ENCODE data around the gene EIF2S2.
A peak's percentile ranks its signal among the peaks of the same experiment; 100 is the strongest.
"Not testable (repeated sequence)": the region's sequence is repeated elsewhere in the genome, so short reads cannot be mapped to it uniquely, and the experiment has no call there.

Gene EIF2S2

GRCh38 chr20:34132491-34132890 lies 20.4 kb upstream of the EIF2S2 start:
- H3K27ac Mint-ChIP-seq; H3K4me1 Mint-ChIP-seq; ATAC-seq (ENCODE audit: low read depth); H3K9me3 Mint-ChIP-seq; H3K27me3 Mint-ChIP-seq; DNase-seq (ENCODE audit: low spot score in 2 of 2); H3K4me3 Mint-ChIP-seq; H3K36me3 Mint-ChIP-seq: not testable (repeated sequence)

DNA sequence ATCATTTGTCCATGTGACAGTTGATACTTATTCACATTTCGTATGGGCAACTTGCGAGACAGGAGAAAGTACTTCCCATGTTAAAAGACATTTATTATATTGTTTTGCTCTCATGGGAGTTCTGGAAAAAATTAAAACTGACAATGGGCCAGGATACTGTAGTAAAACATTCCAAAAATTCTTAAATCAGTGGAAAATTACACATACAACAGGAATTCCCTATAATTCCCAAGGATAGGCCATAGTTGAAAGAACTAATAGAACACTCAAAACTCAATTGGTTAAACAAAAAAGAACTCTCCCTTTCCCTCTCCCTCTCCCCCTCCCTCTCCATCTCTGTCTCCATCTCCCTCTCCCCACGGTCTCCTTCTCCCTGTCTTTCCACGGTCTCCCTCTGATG lies 19.4 kb upstream of the EIF2S2 start:
- no peaks in the 10 kb centered on the region for H3K36me3 Mint-ChIP-seq
- no peak for ATAC-seq (ENCODE audit: low read depth)
- peaks cover 4% of the 10 kb centered on the region for H3K4me1 Mint-ChIP-seq
- no peak overlapping the region for H3K4me3 Mint-ChIP-seq
- H3K27ac Mint-ChIP-seq, result no peak overlapping the region
- H3K27me3 Mint-ChIP-seq, result no peaks in the 10 kb centered on the region
- DNase-seq (ENCODE audit: low spot score in 2 of 2), result no peak
- no peaks in the 10 kb centered on the region for H3K9me3 Mint-ChIP-seq

- ATAC-seq (ENCODE audit: low read depth) (peak; percentile 78), DNase-seq (ENCODE audit: low spot score in 2 of 2) (peak; percentile 56 to 73)
- Mint-ChIP-seq H3K4me3 (peak overlapping the region; percentile 19), H3K4me1 (peaks cover 7% of the 10 kb centered on the region), H3K27ac (no peak overlapping the region), H3K9me3 (no peaks in the 10 kb centered on the region), H3K27me3 (no peaks in the 10 kb centered on the region), H3K36me3 (no peaks in the 10 kb centered on the region)
Observed at GRCh38 chr20:34129518-34130162, 17.6 kb upstream of the EIF2S2 start.

DNA sequence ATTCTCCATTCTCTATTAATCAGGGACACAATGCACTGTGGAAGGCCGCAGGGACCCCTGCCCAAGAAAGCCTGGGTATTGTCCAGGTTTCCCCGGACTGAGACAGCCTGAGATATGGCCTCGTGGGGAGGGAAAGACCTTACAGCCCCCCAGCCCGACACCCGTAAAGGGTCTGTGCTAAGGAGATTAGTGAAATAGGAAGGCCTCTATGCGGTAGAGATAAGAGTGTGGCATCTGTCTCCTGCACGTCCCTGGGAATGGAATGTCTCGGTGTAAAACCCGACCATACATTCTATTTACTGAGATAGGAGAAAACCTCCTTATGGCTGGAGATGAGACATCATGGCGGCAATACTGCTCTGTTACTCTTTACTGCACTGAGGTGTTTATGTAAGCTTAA lies 15.7 kb upstream of the EIF2S2 start:
- no peak for ATAC-seq (ENCODE audit: low read depth)
- DNase-seq (ENCODE audit: low spot score in 2 of 2), result no peak
- H3K4me3 Mint-ChIP-seq, result no peak overlapping the region
- H3K9me3 Mint-ChIP-seq, result no peaks in the 10 kb centered on the region
- no peaks in the 10 kb centered on the region for H3K36me3 Mint-ChIP-seq
- H3K27ac Mint-ChIP-seq, result no peak overlapping the region
- no peaks in the 10 kb centered on the region for H3K27me3 Mint-ChIP-seq
- peaks cover 13% of the 10 kb centered on the region for H3K4me1 Mint-ChIP-seq

DNA sequence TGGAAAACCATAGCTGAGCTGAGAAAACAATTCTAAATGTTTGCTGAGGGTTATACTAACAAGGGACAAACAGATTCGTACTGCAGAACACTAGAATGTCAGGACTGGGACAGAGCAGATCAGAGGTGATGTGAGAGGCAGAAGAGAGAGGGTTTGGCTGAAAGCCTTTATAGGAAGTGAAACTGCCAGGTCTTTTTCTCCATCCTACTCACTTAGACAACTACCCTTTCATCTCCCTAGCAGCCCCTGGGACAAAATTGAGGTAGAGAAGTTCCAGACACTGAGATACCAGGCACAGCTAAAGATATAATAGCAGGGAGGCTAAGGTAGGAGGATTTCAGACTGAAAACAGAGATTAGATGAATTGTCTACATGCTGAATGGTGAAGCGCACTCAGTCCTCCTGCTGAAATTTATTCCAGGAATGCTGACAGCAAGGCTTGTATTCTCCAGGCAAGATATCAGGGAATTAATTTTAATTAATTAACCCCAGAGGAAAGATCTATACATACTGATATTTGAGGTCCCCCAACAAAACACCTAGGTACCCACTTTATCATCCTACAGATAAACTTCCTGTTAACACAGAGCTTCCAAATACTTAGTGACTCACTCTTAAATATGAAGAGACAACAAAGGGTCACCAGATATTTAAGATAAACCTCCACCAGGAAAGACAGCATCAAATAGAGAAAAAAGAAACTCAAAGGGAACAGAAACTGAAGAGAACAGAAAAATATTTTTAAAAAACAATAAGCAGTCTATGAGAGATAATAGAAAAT lies 12.6 kb upstream of the EIF2S2 start:
- Mint-ChIP-seq H3K9me3 (no peaks in the 10 kb centered on the region), H3K36me3 (no peaks in the 10 kb centered on the region), H3K4me3 (no peak overlapping the region), H3K27ac (peak overlapping the region; percentile 38), H3K4me1 (peaks cover 14% of the 10 kb centered on the region), H3K27me3 (no peaks in the 10 kb centered on the region)
- ATAC-seq (ENCODE audit: low read depth) (peak; percentile 99), DNase-seq (ENCODE audit: low spot score in 2 of 2) (peak in 1 of 2 donors; percentile 36)

DNA sequence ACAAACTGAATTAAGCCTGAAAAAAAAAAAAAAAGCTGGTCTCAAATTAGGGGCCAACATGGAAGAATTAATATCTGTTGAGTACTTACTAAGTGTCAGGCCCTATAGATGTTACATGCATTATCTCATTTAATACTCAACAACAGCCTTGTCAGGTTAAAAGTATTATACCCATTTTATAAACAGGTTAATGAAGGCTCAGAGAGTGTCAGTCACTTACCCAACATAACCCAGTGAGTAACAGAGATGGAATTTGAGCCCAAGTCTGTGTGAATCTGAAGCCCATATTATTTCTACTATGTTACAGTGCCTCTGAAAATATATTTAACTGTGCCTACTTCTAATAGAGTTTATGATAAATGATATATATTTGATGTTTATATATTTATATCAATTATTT lies 11.3 kb upstream of the EIF2S2 start:
- H3K4me1 Mint-ChIP-seq, result peaks cover 10% of the 10 kb centered on the region
- no peak overlapping the region for H3K4me3 Mint-ChIP-seq
- H3K27me3 Mint-ChIP-seq, result no peaks in the 10 kb centered on the region
- no peaks in the 10 kb centered on the region for H3K36me3 Mint-ChIP-seq
- no peak overlapping the region for H3K27ac Mint-ChIP-seq
- DNase-seq (ENCODE audit: low spot score in 2 of 2), result no peak
- ATAC-seq (ENCODE audit: low read depth), result no peak
- no peaks in the 10 kb centered on the region for H3K9me3 Mint-ChIP-seq

- Mint-ChIP-seq H3K4me1 (peaks cover 10% of the 10 kb centered on the region), H3K27me3 (no peaks in the 10 kb centered on the region), H3K36me3 (no peaks in the 10 kb centered on the region), H3K27ac (no peak overlapping the region), H3K4me3 (no peak overlapping the region), H3K9me3 (no peaks in the 10 kb centered on the region)
- ATAC-seq (ENCODE audit: low read depth) (no peak), DNase-seq (ENCODE audit: low spot score in 2 of 2) (no peak)
Observed at GRCh38 chr20:34122274-34122980, 10.4 kb upstream of the EIF2S2 start.

DNA sequence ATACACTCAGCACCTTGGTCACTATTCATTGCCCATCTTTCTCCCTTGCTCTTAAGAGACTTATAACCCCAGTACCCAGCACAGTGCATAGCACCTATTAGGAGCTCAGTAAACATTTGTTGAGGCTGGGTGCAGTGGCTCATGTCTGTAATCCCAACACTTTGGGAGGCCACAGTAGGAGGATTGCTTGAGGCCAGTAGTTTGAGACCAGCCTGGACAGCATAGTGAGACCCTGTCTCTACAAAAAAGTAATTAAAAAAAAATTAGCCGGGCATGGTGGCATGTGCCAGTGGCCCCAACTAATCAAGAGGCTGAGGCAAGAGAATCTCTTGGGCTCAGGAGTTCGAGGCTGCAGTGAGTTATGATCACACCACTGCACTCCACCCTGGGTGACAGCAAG lies 8.2 kb upstream of the EIF2S2 start:
- Mint-ChIP-seq H3K4me1 (peaks cover 10% of the 10 kb centered on the region), H3K27ac (no peak overlapping the region), H3K36me3 (no peaks in the 10 kb centered on the region), H3K4me3 (no peak overlapping the region), H3K27me3 (no peaks in the 10 kb centered on the region), H3K9me3 (no peaks in the 10 kb centered on the region)
- no peak for DNase-seq (ENCODE audit: low spot score in 2 of 2)
- no peak for ATAC-seq (ENCODE audit: low read depth)

DNA sequence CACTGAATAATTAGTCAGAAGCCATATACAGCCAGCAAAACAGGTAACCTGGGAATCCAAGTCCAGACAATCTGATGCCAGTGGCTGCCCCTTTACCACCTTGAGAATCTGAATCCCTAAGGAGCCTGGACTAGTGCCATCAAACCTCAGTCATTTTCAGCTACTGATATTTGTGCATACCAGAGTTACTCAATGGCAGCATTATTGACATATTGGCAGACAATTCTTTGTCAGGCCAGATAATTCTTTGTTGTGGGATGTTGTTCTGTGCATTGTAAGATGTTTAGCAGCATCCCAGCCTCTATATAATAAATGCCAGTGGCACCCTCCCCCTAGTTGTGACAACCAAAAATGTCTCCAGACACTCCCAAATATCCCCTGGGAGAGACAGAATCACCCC lies 3.2 kb upstream of the EIF2S2 start:
- H3K27me3 Mint-ChIP-seq, result no peaks in the 10 kb centered on the region
- ATAC-seq (ENCODE audit: low read depth), result no peak
- peaks cover 3% of the 10 kb centered on the region for H3K36me3 Mint-ChIP-seq

GRCh38 chr20:34114809-34115208 lies 2.8 kb upstream of the EIF2S2 start:
- no peak for ATAC-seq (ENCODE audit: low read depth)
- Mint-ChIP-seq H3K9me3 (no peaks in the 10 kb centered on the region), H3K4me3 (no peak overlapping the region), H3K36me3 (peaks cover 5% of the 10 kb centered on the region), H3K27me3 (no peaks in the 10 kb centered on the region), H3K4me1 (peaks cover 15% of the 10 kb centered on the region), H3K27ac (no peak overlapping the region)
- DNase-seq (ENCODE audit: low spot score in 2 of 2), result no peak

More for the DNA sequence above, 3.2 kb upstream of the EIF2S2 start:
- H3K4me1 Mint-ChIP-seq, result peaks cover 13% of the 10 kb centered on the region
- no peaks in the 10 kb centered on the region for H3K9me3 Mint-ChIP-seq
- no peak overlapping the region for H3K27ac Mint-ChIP-seq
- no peak for DNase-seq (ENCODE audit: low spot score in 2 of 2)
- no peak overlapping the region for H3K4me3 Mint-ChIP-seq

- Mint-ChIP-seq H3K4me3 (peak overlapping the region; percentile 96), H3K9me3 (no peaks in the 10 kb centered on the region), H3K27ac (peak overlapping the region; percentile 95), H3K27me3 (no peaks in the 10 kb centered on the region), H3K4me1 (peaks cover 27% of the 10 kb centered on the region), H3K36me3 (peaks cover 9% of the 10 kb centered on the region)
- no peak for ATAC-seq (ENCODE audit: low read depth)
- DNase-seq (ENCODE audit: low spot score in 2 of 2), result peak in 1 of 2 donors; percentile 16
Observed at GRCh38 chr20:34112600-34113101, 608 bp upstream of the EIF2S2 start.

DNA sequence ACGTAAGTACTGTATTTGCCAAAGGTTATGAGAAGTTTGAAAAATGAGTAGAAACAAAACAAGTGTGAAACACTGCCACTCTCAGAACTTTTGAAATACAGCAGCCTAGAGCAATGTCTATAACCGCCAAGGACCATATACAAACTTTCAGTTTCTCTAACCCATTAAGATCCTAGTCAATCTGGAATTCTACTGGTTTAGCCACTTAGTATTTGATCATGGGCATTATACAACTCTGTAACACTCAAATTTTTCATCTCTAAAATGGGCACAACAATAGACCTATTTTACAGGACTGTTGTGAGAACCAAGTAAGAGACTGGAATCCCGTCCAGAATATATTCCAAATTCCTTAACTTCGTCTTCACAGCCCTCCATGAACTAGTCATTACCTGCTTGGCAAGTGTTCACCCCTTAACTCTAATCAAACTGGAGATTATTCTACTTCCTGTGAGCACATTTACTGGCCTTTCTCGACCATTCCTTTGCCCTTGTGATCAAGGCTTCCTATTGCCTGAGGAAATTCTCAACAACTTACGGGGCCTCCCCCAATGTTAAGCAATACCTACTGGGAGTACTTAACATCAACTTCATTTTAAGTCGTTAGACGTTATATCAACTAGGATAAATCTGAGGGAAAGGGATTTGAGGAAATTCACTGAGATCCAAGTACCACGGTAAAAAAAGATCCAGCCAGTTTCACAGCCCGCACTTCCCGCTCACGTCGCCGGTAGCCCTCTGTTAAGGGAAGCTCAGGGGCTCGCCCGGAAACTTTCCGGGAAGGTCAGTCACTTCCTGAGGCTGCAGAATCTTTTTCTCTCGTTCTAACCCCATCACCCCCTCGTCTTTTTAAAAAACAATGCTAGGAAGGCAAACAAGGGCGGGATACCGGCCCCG lies 1.1 kb downstream of the EIF2S2 start:
- DNase-seq (ENCODE audit: low spot score in 2 of 2) (no peak), ATAC-seq (ENCODE audit: low read depth) (no peak)
- Mint-ChIP-seq H3K4me3 (peak overlapping the region; percentile 96), H3K4me1 (peaks cover 29% of the 10 kb centered on the region), H3K27ac (peak overlapping the region; percentile 95), H3K9me3 (no peaks in the 10 kb centered on the region), H3K27me3 (no peaks in the 10 kb centered on the region), H3K36me3 (peaks cover 10% of the 10 kb centered on the region)

- DNase-seq (ENCODE audit: low spot score in 2 of 2), result no peak
- ATAC-seq (ENCODE audit: low read depth), result no peak
- peaks cover 14% of the 10 kb centered on the region for H3K36me3 Mint-ChIP-seq
- peak overlapping the region; percentile 95 for H3K27ac Mint-ChIP-seq
- peaks cover 34% of the 10 kb centered on the region for H3K4me1 Mint-ChIP-seq
- H3K4me3 Mint-ChIP-seq, result peak overlapping the region; percentile 96
- no peaks in the 10 kb centered on the region for H3K27me3 Mint-ChIP-seq
- H3K9me3 Mint-ChIP-seq, result no peaks in the 10 kb centered on the region
Observed at GRCh38 chr20:34110025-34110744, 1.9 kb downstream of the EIF2S2 start.
